Non-pigmented ciliary epithelial cell (primary cell): ENCODE data around the gene STRN3.
A peak's percentile ranks its signal among the peaks of the same experiment; 100 is the strongest.
"Not testable (repeated sequence)": the region's sequence is repeated elsewhere in the genome, so short reads cannot be mapped to it uniquely, and the experiment has no call there.

Source experiments
- DNase-seq: peaks from one replicate; pipeline ENCODE4 v3.0.0-alpha.2; 2010; ENCODE audit warnings: low read depth

The STRN3 gene

GRCh38 chr14:31026077-31026449 is at the start of gene STRN3:
Gene STRN3, minus strand, starts transcription at chr14:31026379. Its CDS starts 194 bp downstream, at chr14:31026185.
- no peak for DNase-seq

GRCh38 chr14:31075144-31075543 is 49.0 kb upstream of the STRN3 start:
- no peak for DNase-seq

- DNase-seq = no peak
These were observed 45.0 kb upstream of the STRN3 start for GRCh38 chr14:31071151-31071550.

GRCh38 chr14:31070431-31070830 is 44.3 kb upstream of the STRN3 start:
- DNase-seq = peak; percentile 94

GRCh38 chr14:31069343-31069742 is 43.2 kb upstream of the STRN3 start:
- no peak for DNase-seq

- no peak for DNase-seq
These were observed 42.1 kb upstream of the STRN3 start for GRCh38 chr14:31068235-31068634.

- not testable (repeated sequence) for DNase-seq
These were observed 36.7 kb upstream of the STRN3 start for GRCh38 chr14:31062908-31063307.

GRCh38 chr14:31060253-31060875 is 34.2 kb upstream of the STRN3 start:
- DNase-seq = no peak

GRCh38 chr14:31059152-31059924 is 33.2 kb upstream of the STRN3 start:
- peak; percentile 76 for DNase-seq

GRCh38 chr14:31057701-31058364 is 31.7 kb upstream of the STRN3 start:
- DNase-seq = no peak

- DNase-seq = no peak
These were observed 30.9 kb upstream of the STRN3 start for GRCh38 chr14:31057035-31057434.

- not testable (repeated sequence) for DNase-seq
These were observed 26.9 kb upstream of the STRN3 start for GRCh38 chr14:31052905-31053586.

- DNase-seq = no peak
These were observed 25.3 kb upstream of the STRN3 start for GRCh38 chr14:31051511-31051910.

GRCh38 chr14:31051023-31051422 is 24.8 kb upstream of the STRN3 start:
- DNase-seq = no peak

- DNase-seq = no peak
These were observed 21.3 kb upstream of the STRN3 start for GRCh38 chr14:31047503-31047902.

- DNase-seq = no peak
These were observed 19.4 kb upstream of the STRN3 start for GRCh38 chr14:31045501-31046080.

GRCh38 chr14:31043379-31043778 is 17.2 kb upstream of the STRN3 start:
- no peak for DNase-seq

- DNase-seq = not testable (repeated sequence)
These were observed 16.7 kb upstream of the STRN3 start for GRCh38 chr14:31042893-31043292.

- DNase-seq = no peak
These were observed 16.1 kb upstream of the STRN3 start for GRCh38 chr14:31042300-31042699.

GRCh38 chr14:31038521-31039166 is 12.5 kb upstream of the STRN3 start:
- DNase-seq = no peak

GRCh38 chr14:31037709-31038221 is 11.6 kb upstream of the STRN3 start:
- no peak for DNase-seq
